SK-N-SH (cell line): Measurements from ENCODE around the gene PDLIM5. TPM values are rescaled to one million over a fixed set of nuclear protein-coding genes. Genes with fewer than 3 reads are reported as not detected.

Source experiments
- CTCF ChIA-PET: fragments of 300-600, 350-600 bp; formaldehyde crosslinking; extraction: SDS; loops from one replicate; lab custom pipeline; 2021; lab: Yijun Ruan, JAX
- POLR2A ChIA-PET: fragments of 350-600 bp; sonication (Branson Sonifier 250); formaldehyde crosslinking; extraction: SDS; loops from one replicate; lab custom pipeline; 2020; ENCODE audit warnings: antibody characterized with exemption, inconsistent platforms; lab: Yijun Ruan, JAX
- DNase-seq: peaks from one replicate; pipeline ENCODE4 v3.0.0; 2012
- H2AFZ ChIP-seq: fragments of 200-600 bp; sonication (generic); 2 replicates; pipeline ENCODE4 v1.8.1; 2016; ENCODE audit warnings: antibody characterized with exemption, mild to moderate bottlenecking, low read depth
- H3F3A ChIP-seq: fragments of 200-600 bp; sonication (generic); replicated peaks from 2 replicates; pipeline ENCODE3; 2016; ENCODE audit warnings: antibody characterized with exemption, mild to moderate bottlenecking; ENCODE audit not compliant: insufficient read depth
- H3K27ac ChIP-seq, 2 experiments: fragments of 200-500 bp in 1 of 2; fragments of 200-600 bp in 1 of 2; sonication (Bioruptor generic) in 1 of 2; sonication (generic), shearing (Covaris generic) in 1 of 2; 2 replicates each; pipeline versions ENCODE4 v1.5.1 to v1.6.1; 2014 to 2016; ENCODE audit warnings: low read depth in 2 of 2, inconsistent platforms in 1 of 2, low read length in 1 of 2, mild to moderate bottlenecking in 1 of 2, mixed read lengths in 1 of 2
- H3K27me3 ChIP-seq: fragments of 200-600 bp; sonication (generic), shearing (Covaris generic); 2 replicates; pipeline ENCODE4 v1.6.1; 2016; ENCODE audit warnings: mixed run types; ENCODE audit not compliant: insufficient read depth
- H3K36me3 ChIP-seq, 2 experiments: fragments of 200-500 bp in 1 of 2; fragments of 200-600 bp in 1 of 2; sonication (Bioruptor generic) in 1 of 2; sonication (generic) in 1 of 2; replicated peaks in 1 of 2; 2 replicates each; pipeline versions ENCODE3 to v1.5.1; 2014 to 2016; ENCODE audit warnings: low read length in 1 of 2, mild to moderate bottlenecking in 1 of 2; ENCODE audit not compliant: insufficient read depth in 2 of 2, control insufficient read depth in 1 of 2
- H3K4me1 ChIP-seq, 2 experiments: fragments of 200-500 bp in 1 of 2; fragments of 200-600 bp in 1 of 2; sonication (Bioruptor generic) in 1 of 2; sonication (generic), shearing (Covaris generic) in 1 of 2; 2 replicates each; pipeline versions ENCODE4 v1.5.1 to v1.6.1; 2014 to 2016; ENCODE audit warnings: low read depth in 1 of 2, low read length in 1 of 2, mixed run types in 1 of 2; ENCODE audit not compliant: insufficient read depth in 2 of 2, control insufficient read depth in 1 of 2
- H3K4me2 ChIP-seq: fragments of 200-600 bp; sonication (generic), shearing (Covaris generic); 2 replicates; pipeline ENCODE4 v1.6.1; 2017; ENCODE audit warnings: mixed run types
- H3K4me3 ChIP-seq, 2 experiments: fragments of 200-500 bp in 1 of 2; fragments of 200-600 bp in 1 of 2; sonication (Bioruptor generic) in 1 of 2; sonication (generic), shearing (Covaris generic) in 1 of 2; 2 replicates each; pipeline versions ENCODE4 v1.5.1 to v1.8.1; 2014 to 2016; ENCODE audit warnings: low read depth in 2 of 2, inconsistent platforms in 1 of 2, low read length in 1 of 2, mild to moderate bottlenecking in 1 of 2, mixed read lengths in 1 of 2, moderate library complexity in 1 of 2
- H3K79me2 ChIP-seq: fragments of 200-600 bp; sonication (generic); 2 replicates; pipeline ENCODE4 v1.8.1; 2017; ENCODE audit warnings: mild to moderate bottlenecking; ENCODE audit not compliant: insufficient read depth
- H3K9ac ChIP-seq: fragments of 200-600 bp; sonication (generic); 2 replicates; pipeline ENCODE4 v1.6.1; 2017; ENCODE audit warnings: mixed run types
- H3K9me2 ChIP-seq: fragments of 200-600 bp; sonication (generic); 2 replicates; pipeline ENCODE4 v1.6.1; 2017; ENCODE audit warnings: mixed run types
- H3K9me3 ChIP-seq: fragments of 200-600 bp; sonication (generic); 2 replicates; pipeline ENCODE4 v1.6.1; 2017; ENCODE audit warnings: mixed run types, mild to moderate bottlenecking, moderate library complexity
- H4K20me1 ChIP-seq: fragments of 200-600 bp; sonication (generic); 2 replicates; pipeline ENCODE4 v1.6.1; 2017; ENCODE audit warnings: mild to moderate bottlenecking, mixed run types; ENCODE audit not compliant: insufficient read depth
- CTCF ChIP-seq: fragments of 200-600 bp; sonication (generic); IDR thresholded peaks from 2 replicates; pipeline ENCODE4 v1.6.1; 2017; ENCODE audit warnings: antibody characterized with exemption, mild to moderate bottlenecking, moderate library complexity
- ELF1 ChIP-seq: IDR thresholded peaks from 2 replicates; pipeline ENCODE4 v1.4.0; 2012
- FOSL2 ChIP-seq: IDR thresholded peaks from 2 replicates; pipeline ENCODE4 v1.4.0; 2012; ENCODE audit warnings: low read depth, mild to moderate bottlenecking, moderate library complexity, borderline replicate concordance
- FOXJ3 ChIP-seq: sonication (generic); formaldehyde crosslinking; IDR thresholded peaks from 2 replicates; pipeline ENCODE4 v1.5.1; 2020; ENCODE audit warnings: mild to moderate bottlenecking, missing genetic modification reagents
- IRF3 ChIP-seq: fragments of 150-350 bp; IDR thresholded peaks from 2 replicates; pipeline ENCODE4 v1.6.1; 2016; ENCODE audit warnings: mild to moderate bottlenecking, low read depth, low read length
- MXI1 ChIP-seq: IDR thresholded peaks from 2 replicates; pipeline ENCODE4 v1.6.1; 2012; ENCODE audit warnings: mild to moderate bottlenecking, low read depth, low read length, improper control_type of control experiment
- NFIC ChIP-seq: IDR thresholded peaks from 2 replicates; pipeline ENCODE4 v1.4.0; 2012; ENCODE audit warnings: borderline replicate concordance
- NRF1 ChIP-seq: IDR thresholded peaks from 2 replicates; pipeline ENCODE4 v1.6.1; 2012; ENCODE audit warnings: low read depth, mild to moderate bottlenecking, low read length
- REST ChIP-seq: IDR thresholded peaks from 2 replicates; pipeline ENCODE4 v1.6.1; 2012; ENCODE audit warnings: mild to moderate bottlenecking, low read depth, low read length, moderate library complexity
- RFX5 ChIP-seq: IDR thresholded peaks from 2 replicates; pipeline ENCODE4 v1.6.1; 2012; ENCODE audit warnings: mild to moderate bottlenecking, improper control_type of control experiment, low read length
- RXRA ChIP-seq: IDR thresholded peaks from 2 replicates; pipeline ENCODE4 v1.4.0; 2012; ENCODE audit warnings: low read depth, mild to moderate bottlenecking, borderline replicate concordance
- SIN3A ChIP-seq: IDR thresholded peaks from 2 replicates; pipeline ENCODE4 v1.6.1; 2012; ENCODE audit warnings: low read depth, mild to moderate bottlenecking, low read length, moderate library complexity, borderline replicate concordance
- SMC3 ChIP-seq: IDR thresholded peaks from 2 replicates; pipeline ENCODE4 v1.6.1; 2012; ENCODE audit warnings: low read depth, low read length, improper control_type of control experiment
- TCF12 ChIP-seq: IDR thresholded peaks from 2 replicates; pipeline ENCODE4 v1.4.0; 2012
- ZBTB33 ChIP-seq: IDR thresholded peaks from 2 replicates; pipeline ENCODE4 v1.4.0; 2012; ENCODE audit warnings: low read depth, borderline replicate concordance
- WGBS: methylation state at CpG from one replicate; pipeline ENCODE4 v1.1.6; 2017; ENCODE audit warnings: low lambda C conversion rate; 5-methylcytosine and 5-hydroxymethylcytosine counted together
- polyA plus RNA-seq, 3 experiments: library from polyadenylated mRNA; depleted of rRNA; stranded (reverse); fragments of >200 nt; gene quantifications; 2 replicates each; pipeline ENCODE4 v1.2.3, GENCODE V29; 2012

Gene PDLIM5
- polyA plus RNA-seq, 1 of the 3 experiments (the other 2 are of a cell fraction), result 36.7 TPM

- Histone ChIP-seq H3F3A (peaks cover 5% of the 10 kb centered on the region), H3K36me3 (peaks cover 0 to 15% of the 10 kb centered on the region in 2 experiments), H4K20me1 (0 out of 2 replicates have a peak, but pooled peaks cover 3% of the 10 kb centered on the region), H3K9me2 (no peaks in the 10 kb centered on the region), H3K4me3 (no peak overlapping the region), H3K4me1 (peaks cover 2 to 7% of the 10 kb centered on the region in 2 experiments; a peak in 2 of 4 replicates), H3K4me2 (no peak overlapping the region), H2AFZ (no peak overlapping the region), H3K9me3 (no peaks in the 10 kb centered on the region), H3K27me3 (no peaks in the 10 kb centered on the region), H3K9ac (no peak overlapping the region), H3K27ac (peak overlapping the region in 1 of 2 experiments; percentile 30; a peak in 1 of 4 replicates), H3K79me2 (peaks cover 91% of the 10 kb centered on the region)
- WGBS, result 0% methylated on average over 1 of the region's 1 CpG
- DNase-seq, result no peak
- TF ChIP-seq SMC3 (no peak), NRF1 (no peak), CTCF (no peak), TCF12 (peak; percentile 32; the same call in 1 of the 2 replicates), FOSL2 (peak; percentile 32; the same call in 1 of the 2 replicates), RFX5 (no peak), FOXJ3 (no peak)
- ChIA-PET CTCF (interaction anchor here (1.2 kb wide), 1 partner anchor 101 kb away, joined by 4 read pairs; no protein-coding TSS in a partner anchor), POLR2A (no interaction called here)
Observed at GRCh38 chr4:94507708-94508107, 56.0 kb downstream of the PDLIM5 start.

- no peak overlapping the region for H3K4me3 ChIP-seq
- 0 out of 2 replicates have a peak, but pooled peaks cover 3% of the 10 kb centered on the region for H4K20me1 ChIP-seq
- no peaks in the 10 kb centered on the region for H3K27me3 ChIP-seq
- H3K9ac ChIP-seq, result no peak overlapping the region
- H3K27ac ChIP-seq, result peak overlapping the region in 1 of 2 experiments; percentile 30; a peak in 1 of 4 replicates
- H3K4me1 ChIP-seq, result peaks cover 2 to 7% of the 10 kb centered on the region in 2 experiments; a peak in 2 of 4 replicates
- DNase-seq, result no peak
- H3K4me2 ChIP-seq, result no peak overlapping the region
- CTCF ChIA-PET, result interaction anchor here (1.2 to 1.3 kb wide), 2 partner anchors 10 to 101 kb away, joined by 4 read pairs; no protein-coding TSS in a partner anchor
- H3K9me2 ChIP-seq, result no peaks in the 10 kb centered on the region
- POLR2A ChIA-PET, result no interaction called here
- peaks cover 0 to 21% of the 10 kb centered on the region in 2 experiments for H3K36me3 ChIP-seq
- peaks cover 5% of the 10 kb centered on the region for H3F3A ChIP-seq
- no peaks in the 10 kb centered on the region for H3K9me3 ChIP-seq
- H2AFZ ChIP-seq, result no peak overlapping the region
- peaks cover 93% of the 10 kb centered on the region for H3K79me2 ChIP-seq
- WGBS, result 77% methylated on average over 1 of the region's 1 CpG
- TF ChIP-seq TCF12, result no peak
- TF ChIP-seq NFIC, result no peak
- TF ChIP-seq IRF3, result no peak
- no peak for TF ChIP-seq ZBTB33
- TF ChIP-seq SIN3A, result no peak
- TF ChIP-seq REST, result no peak
- TF ChIP-seq RXRA, result no peak
- no peak for TF ChIP-seq ELF1
- no peak for TF ChIP-seq CTCF
- TF ChIP-seq MXI1, result no peak
Observed at GRCh38 chr4:94508296-94508695, 56.6 kb downstream of the PDLIM5 start.
